ENCODE results near the gene CCDC127. TPM values are rescaled to one million over a fixed set of nuclear protein-coding genes. Genes with fewer than 3 reads are reported as not detected.

The CCDC127 gene
- total RNA-seq, 2 donors from 2014 or later, result 8.4 to 9.7 TPM

DNA sequence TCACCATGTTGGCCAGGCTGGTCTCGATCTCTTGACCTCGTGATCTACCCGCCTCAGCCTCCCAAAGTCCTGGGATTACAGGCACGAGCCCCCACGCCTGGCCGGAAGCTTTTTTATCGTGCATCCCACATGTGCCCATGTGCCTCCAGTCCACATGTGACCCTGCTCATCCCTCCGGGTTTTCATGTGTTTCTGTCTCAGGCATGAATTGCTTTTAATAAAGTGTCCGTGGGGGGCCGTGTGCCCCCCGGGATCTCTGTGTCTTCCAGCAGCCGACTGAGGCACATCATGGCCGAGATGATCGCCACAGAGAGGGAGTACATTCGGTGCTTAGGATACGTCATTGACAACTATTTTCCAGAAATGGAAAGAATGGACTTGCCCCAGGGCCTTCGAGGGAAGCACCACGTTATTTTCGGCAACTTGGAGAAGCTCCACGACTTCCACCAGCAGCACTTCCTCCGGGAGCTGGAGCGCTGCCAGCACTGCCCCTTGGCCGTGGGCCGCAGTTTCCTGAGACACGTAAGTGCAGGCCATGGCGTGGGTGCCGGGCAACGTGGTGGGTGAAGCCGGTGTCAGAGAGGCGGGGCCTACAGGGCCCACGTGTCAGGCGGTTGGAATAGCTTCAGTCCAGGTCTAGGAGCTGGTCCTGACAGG lies 48.8 kb downstream of the CCDC127 start:
- H3K36me3 Mint-ChIP-seq (ENCODE audit: low read depth), result peaks cover 14% of the 10 kb centered on the region
- peaks cover 11% of the 10 kb centered on the region for H3K9me3 Mint-ChIP-seq
- Histone ChIP-seq H3K9ac (ENCODE audit: extremely low read depth, low read length, poor library complexity, severe bottlenecking) (no peak overlapping the region), H3K9me3 (ENCODE audit: control insufficient read depth, low read length) (no peaks in the 10 kb centered on the region), H3K27ac (ENCODE audit: low read depth, low read length) (no peak overlapping the region), H3K27me3 (ENCODE audit: control insufficient read depth, insufficient read depth, low read length, poor library complexity, severe bottlenecking) (no peaks in the 10 kb centered on the region), H3K4me1 (ENCODE audit: control insufficient read depth, insufficient read depth, low read length) (no peaks in the 10 kb centered on the region), H3K4me3 (ENCODE audit: low read length) (no peak overlapping the region), H3K36me3 (ENCODE audit: control insufficient read depth, insufficient read depth, low read length) (no peaks in the 10 kb centered on the region)
- no peaks in the 10 kb centered on the region for H3K4me1 Mint-ChIP-seq
- no peaks in the 10 kb centered on the region for H3K27me3 Mint-ChIP-seq (ENCODE audit: insufficient read depth)
- no peak for TF ChIP-seq CTCF (conservative IDR thresholded peaks at IDR 0.05)
- no peak overlapping the region for H3K27ac Mint-ChIP-seq
- DNase-seq, result no peak
- 90 to 92% methylated on average over 31 to 32 of the region's 32 CpGs for WGBS, 2 experiments (ENCODE audit: insufficient coverage in 1 of 2, insufficient read length in 1 of 2)
- no peak overlapping the region for H3K4me3 Mint-ChIP-seq

- Mint-ChIP-seq H3K27me3 (ENCODE audit: insufficient read depth) (no peaks in the 10 kb centered on the region), H3K9me3 (peaks cover 15% of the 10 kb centered on the region), H3K4me1 (no peaks in the 10 kb centered on the region), H3K27ac (no peak overlapping the region), H3K4me3 (no peak overlapping the region), H3K36me3 (ENCODE audit: low read depth) (peaks cover 21% of the 10 kb centered on the region)
- no peak for DNase-seq
- WGBS, 2 experiments (ENCODE audit: insufficient coverage in 1 of 2, insufficient read length in 1 of 2), result 89 to 95% methylated on average over 12 to 18 of the region's 18 CpGs
- Histone ChIP-seq H3K9me3 (ENCODE audit: control insufficient read depth, low read length) (no peaks in the 10 kb centered on the region), H3K36me3 (ENCODE audit: control insufficient read depth, insufficient read depth, low read length) (no peaks in the 10 kb centered on the region), H3K4me3 (ENCODE audit: low read length) (no peak overlapping the region), H3K4me1 (ENCODE audit: control insufficient read depth, insufficient read depth, low read length) (no peaks in the 10 kb centered on the region), H3K27me3 (ENCODE audit: control insufficient read depth, insufficient read depth, low read length, poor library complexity, severe bottlenecking) (no peaks in the 10 kb centered on the region), H3K27ac (ENCODE audit: low read depth, low read length) (no peak overlapping the region), H3K9ac (ENCODE audit: extremely low read depth, low read length, poor library complexity, severe bottlenecking) (no peak overlapping the region)
- no peak for TF ChIP-seq CTCF (conservative IDR thresholded peaks at IDR 0.05)
Measured at GRCh38 chr5:167982-168660, 49.8 kb downstream of the CCDC127 start.

GRCh38 chr5:167511-167910 lies 50.4 kb downstream of the CCDC127 start:
- 94 to 96% methylated on average over 6 to 7 of the region's 7 CpGs for WGBS, 2 experiments (ENCODE audit: insufficient coverage in 1 of 2, insufficient read length in 1 of 2)
- Mint-ChIP-seq H3K27ac (no peak overlapping the region), H3K4me3 (no peak overlapping the region), H3K4me1 (no peaks in the 10 kb centered on the region), H3K36me3 (ENCODE audit: low read depth) (peaks cover 17% of the 10 kb centered on the region), H3K27me3 (ENCODE audit: insufficient read depth) (no peaks in the 10 kb centered on the region), H3K9me3 (peaks cover 15% of the 10 kb centered on the region)
- H3K9ac ChIP-seq (ENCODE audit: extremely low read depth, low read length, poor library complexity, severe bottlenecking), result no peak overlapping the region
- no peak overlapping the region for H3K27ac ChIP-seq (ENCODE audit: low read depth, low read length)
- TF ChIP-seq CTCF (conservative IDR thresholded peaks at IDR 0.05), result no peak
- H3K9me3 ChIP-seq (ENCODE audit: control insufficient read depth, low read length), result no peaks in the 10 kb centered on the region
- H3K27me3 ChIP-seq (ENCODE audit: control insufficient read depth, insufficient read depth, low read length, poor library complexity, severe bottlenecking), result no peaks in the 10 kb centered on the region
- no peaks in the 10 kb centered on the region for H3K36me3 ChIP-seq (ENCODE audit: control insufficient read depth, insufficient read depth, low read length)
- DNase-seq, result no peak
- H3K4me3 ChIP-seq (ENCODE audit: low read length), result no peak overlapping the region
- no peaks in the 10 kb centered on the region for H3K4me1 ChIP-seq (ENCODE audit: control insufficient read depth, insufficient read depth, low read length)
